ENCODE data around the gene NTSR1.
A peak's percentile ranks its signal among the peaks of the same experiment; 100 is the strongest.

The NTSR1 gene

GRCh38 chr20:62761759-62762131, 53.1 kb downstream of the NTSR1 start:
- DNase-seq = no peak

GRCh38 chr20:62762376-62762775, 53.7 kb downstream of the NTSR1 start:
- DNase-seq = no peak

DNA sequence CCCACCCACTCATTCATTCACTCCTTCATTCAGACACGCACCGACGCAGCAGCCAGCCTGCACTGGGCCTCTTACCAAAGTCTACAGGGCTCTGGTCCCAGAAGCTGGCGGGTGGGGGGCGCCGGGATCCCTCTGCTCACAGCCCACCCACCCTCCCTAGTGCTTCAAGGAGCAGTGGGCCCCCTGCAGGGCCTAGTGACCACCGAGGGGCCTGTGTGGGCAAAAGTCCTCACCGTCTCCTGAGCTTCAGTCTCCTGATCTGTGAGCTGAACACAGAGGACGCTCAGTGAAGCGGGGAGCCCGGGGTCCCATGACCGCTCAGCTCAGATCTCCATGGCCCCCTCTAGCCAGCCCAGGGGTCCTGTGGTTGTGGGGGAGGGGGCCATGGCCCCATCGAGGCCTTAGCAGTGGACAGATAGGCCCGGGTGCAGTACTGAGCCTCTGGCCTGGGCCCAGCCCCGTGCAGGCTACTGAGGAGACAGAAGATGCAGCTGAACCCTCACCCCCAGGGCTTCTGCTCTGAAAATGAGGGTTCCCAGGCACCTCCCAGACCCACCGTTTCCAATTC, 54.2 kb downstream of the NTSR1 start:
- no peak for DNase-seq

DNA sequence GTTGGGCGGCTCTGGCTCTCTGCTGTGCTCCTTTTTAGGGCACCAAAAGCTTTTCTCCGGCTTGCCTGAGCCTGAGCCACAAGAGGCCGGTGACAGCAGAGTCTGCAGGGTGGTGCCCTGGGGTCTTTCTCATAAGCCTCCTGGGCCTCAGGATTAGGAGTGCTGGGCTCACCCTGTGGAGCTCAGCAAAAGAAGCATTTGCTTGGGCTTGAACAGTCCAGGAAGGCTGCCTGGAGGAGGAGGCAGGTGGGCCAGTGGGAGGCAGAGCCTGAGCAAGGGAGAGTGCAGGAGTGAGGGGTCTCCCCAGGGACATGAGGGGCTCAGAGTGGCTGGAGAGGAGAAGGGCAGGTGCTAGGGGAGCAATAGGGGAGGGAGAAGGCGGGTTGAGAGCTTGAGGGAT, 54.8 kb downstream of the NTSR1 start:
- DNase-seq = no peak

DNA sequence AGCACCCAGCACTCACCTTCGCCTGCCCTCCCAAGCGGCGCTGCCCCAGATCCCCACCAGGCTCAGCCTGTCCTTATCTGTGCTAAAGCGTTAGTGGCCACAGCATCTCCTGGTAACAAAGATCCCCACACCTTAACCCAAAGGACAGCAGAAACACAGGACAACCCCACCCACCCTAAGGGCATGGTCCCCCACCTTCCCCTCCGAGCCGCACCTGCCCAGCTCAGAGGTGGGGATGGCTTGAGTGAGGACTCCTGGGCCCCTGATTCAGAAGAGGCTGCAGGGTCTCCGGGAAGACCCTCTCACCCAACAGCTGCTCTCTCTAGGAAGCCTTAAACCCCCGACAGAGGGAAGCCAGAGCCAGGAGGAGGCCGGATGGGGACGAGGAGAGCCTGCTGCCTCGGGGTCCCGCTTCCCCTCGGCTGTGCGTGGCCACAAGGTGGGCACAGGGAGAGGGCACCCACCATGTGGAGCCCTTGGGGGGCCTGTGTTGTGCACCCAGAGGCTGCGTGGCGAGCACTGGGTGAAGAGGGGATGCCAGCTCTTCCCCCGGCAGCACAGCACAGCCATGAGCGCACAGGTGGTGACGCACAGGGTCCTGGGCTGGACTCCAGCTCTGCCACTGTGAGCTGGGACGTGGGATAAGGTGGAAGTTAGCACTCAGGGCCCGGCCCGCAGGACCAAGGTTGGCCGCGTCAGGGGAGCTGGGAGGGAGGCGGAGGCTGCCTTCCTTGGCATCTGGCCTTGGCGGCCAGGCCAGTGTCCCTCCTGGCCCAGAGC, 55.7 kb downstream of the NTSR1 start:
- DNase-seq = no peak

- DNase-seq = no peak
Observed at GRCh38 chr20:62765021-62765420, 56.4 kb downstream of the NTSR1 start.

- DNase-seq = no peak
Observed at GRCh38 chr20:62765432-62766070, 56.9 kb downstream of the NTSR1 start.

DNA sequence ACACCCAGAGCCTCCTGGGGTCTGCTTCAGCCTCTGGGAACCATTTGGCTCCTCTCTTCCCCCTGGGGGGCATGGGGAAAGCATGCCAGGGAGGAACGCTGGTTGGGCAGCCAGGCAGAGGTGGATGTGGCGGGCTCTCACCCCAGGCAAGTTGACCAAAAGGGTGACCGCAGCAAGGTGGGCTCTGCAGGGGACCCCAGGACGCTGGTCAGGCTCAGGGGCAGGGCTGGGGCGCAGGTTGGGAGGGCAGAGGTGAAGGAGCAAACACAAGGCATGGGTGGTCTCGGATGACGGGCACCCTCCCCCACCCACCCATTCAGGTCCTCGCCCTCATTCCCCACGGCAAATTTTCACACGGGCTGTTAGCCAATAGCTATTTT, 57.4 kb downstream of the NTSR1 start:
- DNase-seq = no peak

- DNase-seq = no peak
Observed at GRCh38 chr20:62766716-62767115, 58.1 kb downstream of the NTSR1 start.

- no peak for DNase-seq
Observed at GRCh38 chr20:62768234-62768546, 59.6 kb downstream of the NTSR1 start.

GRCh38 chr20:62768551-62769287, 60.1 kb downstream of the NTSR1 start:
- peak; percentile 53 for DNase-seq

GRCh38 chr20:62769346-62770071, 60.9 kb downstream of the NTSR1 start:
- no peak for DNase-seq

- no peak for DNase-seq
Observed at GRCh38 chr20:62770111-62770910, 61.7 kb downstream of the NTSR1 start.

DNA sequence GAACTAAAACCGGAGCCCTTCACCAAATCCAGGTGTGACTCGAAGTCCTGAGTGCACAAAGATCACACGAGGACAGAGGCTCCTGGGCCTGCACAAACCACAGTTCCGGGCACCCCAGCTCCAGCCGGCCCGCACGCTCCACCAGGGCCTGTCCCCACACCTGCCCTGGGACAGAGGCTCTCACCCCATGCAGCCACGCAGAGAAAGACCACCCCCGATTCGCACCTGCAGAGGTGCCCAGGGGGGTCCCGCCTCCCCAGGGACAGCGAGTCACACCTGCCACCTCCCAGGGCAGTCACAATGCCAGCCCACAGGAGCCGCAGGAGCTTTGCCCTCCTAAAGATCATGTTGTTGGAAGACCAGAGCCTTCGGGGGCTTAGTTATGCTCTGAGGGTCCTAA, 62.3 kb downstream of the NTSR1 start:
- no peak for DNase-seq

DNA sequence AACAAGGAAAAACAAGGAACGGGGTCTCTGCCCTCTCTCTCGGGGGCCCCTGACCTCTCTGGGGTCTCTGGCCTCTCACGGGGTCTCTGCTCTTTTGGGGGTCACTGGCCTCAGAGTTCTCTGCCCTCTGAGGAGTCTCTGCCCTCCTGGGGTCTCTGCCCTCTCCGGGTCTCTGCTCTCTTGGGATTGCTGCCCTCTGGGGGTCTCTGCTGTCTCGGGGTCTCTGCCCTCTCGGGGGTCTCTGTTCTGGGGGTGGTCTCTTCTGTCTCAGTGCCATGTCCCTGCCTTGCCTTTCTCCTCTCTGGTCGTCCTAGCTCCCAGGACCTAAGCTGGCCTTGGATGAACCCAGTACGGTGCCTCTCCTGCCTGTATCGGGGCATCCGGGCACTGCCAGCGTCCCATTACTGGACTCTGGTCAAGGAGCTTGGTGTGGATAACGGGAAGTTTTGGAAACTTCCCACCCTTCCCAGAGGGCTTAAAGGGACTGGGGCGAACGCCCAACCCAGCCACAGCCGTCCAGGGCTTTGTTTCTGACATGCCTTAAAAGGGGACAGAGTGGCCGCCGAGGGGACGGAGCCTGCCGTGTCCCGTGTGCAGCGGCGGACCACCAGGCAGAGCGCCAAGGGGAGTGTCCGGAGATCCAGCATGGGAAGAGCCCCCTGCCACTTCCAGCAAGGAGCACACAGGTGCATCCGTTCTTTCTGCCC, 62.9 kb downstream of the NTSR1 start:
- no peak for DNase-seq

GRCh38 chr20:62772103-62772611, 63.5 kb downstream of the NTSR1 start:
- no peak for DNase-seq

- no peak for DNase-seq
Observed at GRCh38 chr20:62772619-62772989, 64.0 kb downstream of the NTSR1 start.

DNA sequence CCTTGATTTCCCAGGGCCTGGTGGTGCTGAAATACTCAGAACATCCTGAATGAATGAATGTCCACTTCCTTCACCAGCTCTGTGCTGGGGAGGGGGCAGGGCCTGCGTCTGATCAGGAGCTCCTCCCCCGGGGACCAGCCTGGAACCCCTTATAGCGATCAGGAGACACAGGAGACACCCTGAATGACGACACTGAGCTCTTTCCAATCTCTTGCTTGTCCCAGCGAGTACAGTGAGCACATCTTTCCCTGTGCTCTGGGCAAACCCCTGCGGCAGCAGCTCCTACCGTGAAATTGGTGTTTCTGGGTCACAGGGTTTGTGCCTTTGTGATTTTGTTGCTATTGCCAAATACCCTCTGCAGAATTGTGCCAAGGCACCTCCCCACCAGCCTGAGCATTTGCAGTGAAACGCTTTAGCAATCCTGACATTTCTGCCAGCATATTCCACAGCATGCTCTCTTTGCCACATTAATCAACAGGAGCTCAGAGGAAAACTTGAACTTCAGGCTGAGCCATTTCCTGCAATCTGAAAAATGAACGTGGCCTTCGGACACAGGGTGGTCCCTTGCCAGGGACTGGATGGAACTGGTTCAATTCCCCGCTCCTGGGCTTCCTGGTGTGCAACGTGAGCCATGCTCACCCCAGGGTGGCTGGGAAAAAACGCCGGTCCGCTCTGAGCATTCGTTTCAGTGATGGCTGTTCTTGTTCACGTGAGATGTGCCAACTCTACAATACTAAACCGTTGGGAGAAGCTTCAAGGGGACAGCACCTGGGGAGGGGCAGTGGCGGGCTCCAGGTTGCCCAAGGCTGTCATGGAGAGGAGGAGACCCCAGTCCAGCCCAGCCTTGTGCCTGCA, 64.6 kb downstream of the NTSR1 start:
- DNase-seq = no peak

DNA sequence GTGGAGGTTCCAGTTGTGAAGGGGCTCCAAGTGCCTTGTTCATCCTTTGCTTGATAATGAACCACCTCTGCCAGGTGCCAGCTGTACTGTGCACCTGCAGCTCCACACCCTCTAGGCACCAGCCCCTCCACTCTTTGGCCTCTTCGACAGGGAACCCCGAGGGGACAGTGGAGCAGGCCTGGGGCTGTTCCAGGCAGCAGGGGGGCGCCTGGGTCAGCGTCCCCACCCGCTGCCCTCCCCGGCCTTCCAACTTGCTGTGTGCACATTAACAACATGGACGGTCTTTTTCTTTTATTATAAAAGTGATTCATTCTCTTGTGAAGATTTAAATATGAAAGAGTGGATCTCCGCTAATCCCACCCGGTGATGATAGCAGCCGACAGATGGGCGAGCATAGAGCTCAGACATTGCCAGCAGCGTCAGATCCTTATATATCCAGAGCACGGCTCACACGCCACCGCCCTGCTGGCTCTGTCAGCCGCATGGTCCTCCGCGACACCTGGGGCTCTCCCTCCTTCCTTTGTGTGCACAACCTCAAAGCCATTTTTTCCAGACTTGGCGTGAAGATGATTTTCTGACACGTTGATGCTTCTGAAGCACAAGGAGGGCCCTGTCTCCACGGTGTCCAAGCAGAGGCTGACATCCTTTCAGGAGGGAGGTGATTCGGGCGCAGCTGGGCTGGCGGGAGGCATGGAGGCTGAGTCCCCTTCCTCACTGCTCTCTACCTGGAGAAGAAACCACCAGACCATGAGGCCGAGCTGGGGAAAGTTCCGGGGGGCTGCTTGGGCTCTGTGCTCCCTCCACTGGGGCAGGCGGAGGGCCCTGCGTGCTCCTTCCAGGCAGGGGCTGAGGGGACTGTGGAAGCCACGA, 65.4 kb downstream of the NTSR1 start:
- DNase-seq = no peak

- DNase-seq = no peak
Observed at GRCh38 chr20:62774762-62775161, 66.1 kb downstream of the NTSR1 start.
